Large intestine (tissue), 3 donors: ENCODE results near the gene UNC45A. TPM values are rescaled to one million over a fixed set of nuclear protein-coding genes. Genes with fewer than 3 reads are reported as not detected.

Source experiments
- DNase-seq, 2 donors: peaks; one replicate each; pipeline versions ENCODE4 v3.0.0 to v3.0.0-alpha.2; 2013
- H3K27ac ChIP-seq: one replicate; pipeline ENCODE4 v1.5.1; 2013; ENCODE audit warnings: low read length
- H3K27me3 ChIP-seq: 2 replicates; pipeline ENCODE4 v1.6.1; 2013; ENCODE audit warnings: low read length; ENCODE audit not compliant: control insufficient read depth, insufficient read depth
- H3K36me3 ChIP-seq: 2 replicates; pipeline ENCODE4 v1.6.1; 2013; ENCODE audit warnings: low read length; ENCODE audit not compliant: control insufficient read depth, insufficient read depth
- H3K4me1 ChIP-seq: one replicate; pipeline ENCODE4 v1.6.1; 2013; ENCODE audit warnings: low read length; ENCODE audit not compliant: control insufficient read depth, insufficient read depth
- H3K4me3 ChIP-seq: one replicate; pipeline ENCODE4 v1.5.1; 2013; ENCODE audit warnings: low read length
- H3K9me3 ChIP-seq: one replicate; pipeline ENCODE4 v1.6.1; 2013; ENCODE audit warnings: mild to moderate bottlenecking, low read depth, low read length, moderate library complexity; ENCODE audit not compliant: control insufficient read depth
- WGBS: methylation state at CpG from one replicate; pipeline ENCODE4 v1.1.5; 2013; ENCODE audit warnings: low lambda C conversion rate; ENCODE audit not compliant: insufficient coverage; 5-methylcytosine and 5-hydroxymethylcytosine counted together
- polyA plus RNA-seq: library from polyadenylated mRNA; unstranded; fragments of 120-200 nt; gene quantifications from one replicate; pipeline ENCODE4 v1.2.1, GENCODE V29; 2013

UNC45A gene
- polyA plus RNA-seq, 1 donor = 49.1 TPM

GRCh38 chr15:90967206-90967605 is 32.1 kb downstream of the UNC45A start:
- H3K36me3 ChIP-seq = peaks cover 53% of the 10 kb centered on the region
- no peak for DNase-seq
- WGBS = 93% methylated on average over 2 of the region's 5 CpGs

GRCh38 chr15:90968434-90968833 is 33.3 kb downstream of the UNC45A start:
- H3K27ac ChIP-seq = no peak overlapping the region
- no CpG with 5 or more reads among the region's 1 CpG for WGBS
- DNase-seq = no peak
- H3K4me3 ChIP-seq = no peak overlapping the region
- H3K4me1 ChIP-seq = no peaks in the 10 kb centered on the region
- no peaks in the 10 kb centered on the region for H3K9me3 ChIP-seq
- no peaks in the 10 kb centered on the region for H3K27me3 ChIP-seq
- peaks cover 52% of the 10 kb centered on the region for H3K36me3 ChIP-seq

More at GRCh38 chr15:90967206-90967605, 32.1 kb downstream of the UNC45A start:
- Histone ChIP-seq H3K4me1 (no peaks in the 10 kb centered on the region), H3K9me3 (no peaks in the 10 kb centered on the region), H3K27ac (no peak overlapping the region), H3K27me3 (no peaks in the 10 kb centered on the region), H3K4me3 (no peak overlapping the region)

- no peaks in the 10 kb centered on the region for H3K4me1 ChIP-seq
- WGBS = no CpG with 5 or more reads among the region's 7 CpGs
These were observed 35.2 kb downstream of the UNC45A start for GRCh38 chr15:90970274-90970673.

GRCh38 chr15:90972133-90972532 is 37.0 kb downstream of the UNC45A start:
- Histone ChIP-seq H3K27me3 (no peaks in the 10 kb centered on the region), H3K4me1 (no peaks in the 10 kb centered on the region), H3K27ac (no peak overlapping the region), H3K36me3 (peaks cover 51% of the 10 kb centered on the region), H3K9me3 (no peaks in the 10 kb centered on the region), H3K4me3 (no peak overlapping the region)
- DNase-seq = no peak
- WGBS = 100% methylated on average over 2 of the region's 5 CpGs

More at GRCh38 chr15:90970274-90970673, 35.2 kb downstream of the UNC45A start:
- Histone ChIP-seq H3K36me3 (peaks cover 53% of the 10 kb centered on the region), H3K4me3 (no peak overlapping the region), H3K27ac (no peak overlapping the region), H3K27me3 (no peaks in the 10 kb centered on the region), H3K9me3 (no peaks in the 10 kb centered on the region)
- DNase-seq = no peak

- Histone ChIP-seq H3K4me1 (no peaks in the 10 kb centered on the region), H3K36me3 (peaks cover 38% of the 10 kb centered on the region), H3K27ac (no peak overlapping the region), H3K4me3 (no peak overlapping the region), H3K27me3 (no peaks in the 10 kb centered on the region), H3K9me3 (no peaks in the 10 kb centered on the region)
- DNase-seq = no peak
- WGBS = 100% methylated on average over 2 of the region's 21 CpGs
These were observed 39.1 kb downstream of the UNC45A start for GRCh38 chr15:90974216-90974615.

- Histone ChIP-seq H3K4me3 (no peak overlapping the region), H3K4me1 (no peaks in the 10 kb centered on the region), H3K9me3 (no peaks in the 10 kb centered on the region), H3K36me3 (peaks cover 43% of the 10 kb centered on the region), H3K27ac (no peak overlapping the region), H3K27me3 (no peaks in the 10 kb centered on the region)
- WGBS = no CpG with 5 or more reads among the region's 1 CpG
- DNase-seq = no peak
These were observed 44.5 kb downstream of the UNC45A start for GRCh38 chr15:90979582-90979981.

GRCh38 chr15:90981681-90982080 is 46.6 kb downstream of the UNC45A start:
- Histone ChIP-seq H3K9me3 (no peaks in the 10 kb centered on the region), H3K27ac (no peak overlapping the region), H3K27me3 (no peaks in the 10 kb centered on the region), H3K36me3 (peaks cover 34% of the 10 kb centered on the region), H3K4me1 (no peaks in the 10 kb centered on the region), H3K4me3 (no peak overlapping the region)
- WGBS = 100% methylated on average over 2 of the region's 6 CpGs
- DNase-seq = no peak

- Histone ChIP-seq H3K27ac (no peak overlapping the region), H3K4me1 (no peaks in the 10 kb centered on the region), H3K36me3 (peaks cover 34% of the 10 kb centered on the region), H3K4me3 (no peak overlapping the region), H3K27me3 (no peaks in the 10 kb centered on the region), H3K9me3 (no peaks in the 10 kb centered on the region)
- WGBS = 100% methylated on average over 1 of the region's 5 CpGs
- DNase-seq = no peak
These were observed 47.0 kb downstream of the UNC45A start for GRCh38 chr15:90982135-90982534.

- Histone ChIP-seq H3K9me3 (no peaks in the 10 kb centered on the region), H3K4me1 (peaks cover 3% of the 10 kb centered on the region), H3K36me3 (peaks cover 9% of the 10 kb centered on the region), H3K27ac (no peak overlapping the region), H3K4me3 (no peak overlapping the region), H3K27me3 (no peaks in the 10 kb centered on the region)
- no peak for DNase-seq
- WGBS = 84% methylated on average over 5 of the region's 11 CpGs
These were observed 51.9 kb downstream of the UNC45A start for GRCh38 chr15:90986790-90987507.

GRCh38 chr15:90987561-90988141 is 52.6 kb downstream of the UNC45A start:
- WGBS = 42% methylated on average over 2 of the region's 7 CpGs

More at GRCh38 chr15:90987561-90988141, 52.6 kb downstream of the UNC45A start:
- no peak overlapping the region for H3K27ac ChIP-seq
- H3K4me3 ChIP-seq = no peak overlapping the region
- peaks cover 9% of the 10 kb centered on the region for H3K36me3 ChIP-seq
- no peaks in the 10 kb centered on the region for H3K27me3 ChIP-seq
- no peaks in the 10 kb centered on the region for H3K9me3 ChIP-seq
- H3K4me1 ChIP-seq = peaks cover 3% of the 10 kb centered on the region
- DNase-seq = peak in 1 of 2 donors; percentile 19
